ENCODE data around the gene HTRA2.
"Not testable (repeated sequence)": the region's sequence is repeated elsewhere in the genome, so short reads cannot be mapped to it uniquely, and the experiment has no call there.

HTRA2 gene

GRCh38 chr2:74558284-74559230 is 28.8 kb downstream of the HTRA2 start:
- no peak for DNase-seq (ENCODE audit: low read depth)
- TF ChIP-seq CTCF (IDR thresholded peaks at IDR 0.05; ENCODE audit: low read depth, low read length, missing control alignments): no peak
- H3K4me3 ChIP-seq (ENCODE audit: low read depth, low read length): no peak overlapping the region

- no peak overlapping the region for H3K4me3 ChIP-seq (ENCODE audit: low read depth, low read length)
- TF ChIP-seq CTCF (IDR thresholded peaks at IDR 0.05; ENCODE audit: low read depth, low read length, missing control alignments): no peak
- no peak for DNase-seq (ENCODE audit: low read depth)
Measured at GRCh38 chr2:74559912-74560311, 30.2 kb downstream of the HTRA2 start.

- H3K4me3 ChIP-seq (ENCODE audit: low read depth, low read length): no peak overlapping the region
- DNase-seq (ENCODE audit: low read depth): no peak
- no peak for TF ChIP-seq CTCF (IDR thresholded peaks at IDR 0.05; ENCODE audit: low read depth, low read length, missing control alignments)
Measured at GRCh38 chr2:74560591-74560990, 30.9 kb downstream of the HTRA2 start.

- not testable (repeated sequence) for H3K4me3 ChIP-seq (ENCODE audit: low read depth, low read length); DNase-seq (ENCODE audit: low read depth)
Measured at GRCh38 chr2:74561022-74561421, 31.3 kb downstream of the HTRA2 start.

GRCh38 chr2:74562126-74562775 is 32.5 kb downstream of the HTRA2 start:
- no peak for TF ChIP-seq CTCF (IDR thresholded peaks at IDR 0.05; ENCODE audit: low read depth, low read length, missing control alignments)
- DNase-seq (ENCODE audit: low read depth): no peak
- no peak overlapping the region for H3K4me3 ChIP-seq (ENCODE audit: low read depth, low read length)

GRCh38 chr2:74564222-74564621 is 34.5 kb downstream of the HTRA2 start:
- DNase-seq (ENCODE audit: low read depth): no peak
- TF ChIP-seq CTCF (IDR thresholded peaks at IDR 0.05; ENCODE audit: low read depth, low read length, missing control alignments): no peak
- no peak overlapping the region for H3K4me3 ChIP-seq (ENCODE audit: low read depth, low read length)

- H3K4me3 ChIP-seq (ENCODE audit: low read depth, low read length): no peak overlapping the region
- DNase-seq (ENCODE audit: low read depth): no peak
- no peak for TF ChIP-seq CTCF (IDR thresholded peaks at IDR 0.05; ENCODE audit: low read depth, low read length, missing control alignments)
Measured at GRCh38 chr2:74566076-74566753, 36.5 kb downstream of the HTRA2 start.
